ENCODE data around the gene MUC6. TPM values are rescaled to one million over a fixed set of nuclear protein-coding genes. Genes with fewer than 3 reads are reported as not detected.

The MUC6 gene
- total RNA-seq, 1 experiment from 2014 or later, result 0.07 TPM

DNA sequence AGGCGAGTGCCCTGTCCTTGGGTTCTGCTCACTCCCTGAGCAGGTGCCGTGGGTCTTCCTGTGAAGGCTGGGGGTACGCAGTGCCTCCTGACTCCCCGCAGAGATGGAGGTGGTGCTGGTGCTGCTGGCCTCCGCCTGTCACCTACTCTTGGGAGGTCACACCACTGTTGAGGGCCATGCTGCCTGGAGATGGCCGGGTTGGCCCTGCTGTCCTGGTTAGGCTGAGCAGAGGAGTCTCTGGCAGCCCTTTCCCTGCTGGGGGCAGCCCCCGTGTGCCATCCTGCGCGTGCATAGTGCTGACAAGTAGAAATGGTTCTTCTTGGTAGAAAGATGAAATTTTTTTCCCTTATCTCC, 49.6 kb downstream of the MUC6 start:
- ChIA-PET CTCF (no interaction called here), POLR2A (ENCODE audit: unreplicated experiment) (no interaction called here)
- Histone ChIP-seq H3K9me3 (ENCODE audit: insufficient read depth, low read depth) (no peaks in the 10 kb centered on the region), H3K27me3 (ENCODE audit: insufficient read depth, low read depth) (no peaks in the 10 kb centered on the region), H3K36me3 (ENCODE audit: low read depth) (no peaks in the 10 kb centered on the region), H3K79me2 (ENCODE audit: low read depth) (no peaks in the 10 kb centered on the region), H3K4me3 (no peak overlapping the region), H3K27ac (no peak overlapping the region), H3K4me2 (no peak overlapping the region), H3F3A (ENCODE audit: insufficient read depth, low read depth) (no peaks in the 10 kb centered on the region), H3K9me2 (ENCODE audit: insufficient read depth) (no peaks in the 10 kb centered on the region), H3K4me1 (replicated peaks; ENCODE audit: insufficient read depth) (no peaks in the 10 kb centered on the region), H4K20me1 (ENCODE audit: insufficient read depth) (no peaks in the 10 kb centered on the region), H2AFZ (no peak overlapping the region)
- no peak for DNase-seq
- TF ChIP-seq, protein P1, sequence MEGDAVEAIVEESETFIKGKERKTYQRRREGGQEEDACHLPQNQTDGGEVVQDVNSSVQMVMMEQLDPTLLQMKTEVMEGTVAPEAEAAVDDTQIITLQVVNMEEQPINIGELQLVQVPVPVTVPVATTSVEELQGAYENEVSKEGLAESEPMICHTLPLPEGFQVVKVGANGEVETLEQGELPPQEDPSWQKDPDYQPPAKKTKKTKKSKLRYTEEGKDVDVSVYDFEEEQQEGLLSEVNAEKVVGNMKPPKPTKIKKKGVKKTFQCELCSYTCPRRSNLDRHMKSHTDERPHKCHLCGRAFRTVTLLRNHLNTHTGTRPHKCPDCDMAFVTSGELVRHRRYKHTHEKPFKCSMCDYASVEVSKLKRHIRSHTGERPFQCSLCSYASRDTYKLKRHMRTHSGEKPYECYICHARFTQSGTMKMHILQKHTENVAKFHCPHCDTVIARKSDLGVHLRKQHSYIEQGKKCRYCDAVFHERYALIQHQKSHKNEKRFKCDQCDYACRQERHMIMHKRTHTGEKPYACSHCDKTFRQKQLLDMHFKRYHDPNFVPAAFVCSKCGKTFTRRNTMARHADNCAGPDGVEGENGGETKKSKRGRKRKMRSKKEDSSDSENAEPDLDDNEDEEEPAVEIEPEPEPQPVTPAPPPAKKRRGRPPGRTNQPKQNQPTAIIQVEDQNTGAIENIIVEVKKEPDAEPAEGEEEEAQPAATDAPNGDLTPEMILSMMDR (conservative IDR thresholded peaks at IDR 0.05), result no peak
- intact Hi-C loops (cut with micrococcal nuclease; ENCODE audit: unreplicated experiment), result no loop called here
- BruUV-seq (replicated peaks), result no TSS peak

DNA sequence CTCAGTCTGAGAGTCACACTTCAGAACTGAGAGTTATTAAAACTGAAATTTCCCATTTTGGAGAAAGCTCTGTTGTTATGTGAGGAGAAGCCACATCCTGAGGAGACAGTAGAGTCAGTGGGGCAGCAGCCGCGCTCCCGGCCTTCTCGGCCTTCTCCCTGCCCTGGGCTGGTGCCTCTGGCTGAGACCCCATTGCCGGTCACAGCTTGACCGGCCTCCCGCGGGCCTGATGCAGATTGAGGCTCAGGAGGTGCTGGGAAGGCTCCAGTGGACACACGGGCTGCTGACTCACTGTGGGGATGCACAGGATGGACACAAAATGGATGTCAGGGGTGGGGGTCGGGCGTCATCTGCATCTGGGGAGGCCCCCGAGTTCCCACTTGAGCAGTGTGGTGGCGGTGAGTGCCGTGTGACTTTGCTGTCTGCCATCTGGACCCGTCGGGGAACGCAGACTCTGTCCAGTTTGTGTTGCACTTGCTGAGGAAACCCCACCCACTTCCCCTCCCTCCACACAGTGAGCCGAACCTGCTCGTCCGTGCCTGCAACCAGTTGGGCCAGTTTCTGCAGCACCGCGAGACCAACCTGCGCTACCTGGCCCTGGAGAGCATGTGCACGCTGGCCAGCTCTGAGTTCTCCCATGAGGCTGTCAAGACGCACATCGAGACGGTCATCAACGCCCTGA, 50.1 kb downstream of the MUC6 start:
- Histone ChIP-seq H3K27me3 (ENCODE audit: insufficient read depth, low read depth) (no peaks in the 10 kb centered on the region), H3K36me3 (ENCODE audit: low read depth) (no peaks in the 10 kb centered on the region), H3K9me2 (ENCODE audit: insufficient read depth) (no peaks in the 10 kb centered on the region), H3K4me1 (replicated peaks; ENCODE audit: insufficient read depth) (no peaks in the 10 kb centered on the region), H3K79me2 (ENCODE audit: low read depth) (no peaks in the 10 kb centered on the region), H3F3A (ENCODE audit: insufficient read depth, low read depth) (no peaks in the 10 kb centered on the region), H3K4me2 (no peak overlapping the region), H3K27ac (no peak overlapping the region), H2AFZ (no peak overlapping the region), H4K20me1 (ENCODE audit: insufficient read depth) (no peaks in the 10 kb centered on the region), H3K9me3 (ENCODE audit: insufficient read depth, low read depth) (no peaks in the 10 kb centered on the region), H3K4me3 (no peak overlapping the region)
- intact Hi-C loops (cut with micrococcal nuclease; ENCODE audit: unreplicated experiment), result no loop called here
- ChIA-PET CTCF (no interaction called here), POLR2A (ENCODE audit: unreplicated experiment) (no interaction called here)
- no TSS peak for BruUV-seq (replicated peaks)
- peak in 1 of 2 experiments; percentile 35 for DNase-seq
- no peak for TF ChIP-seq EZH2 (IDR thresholded peaks at IDR 0.05; ENCODE audit: low read depth)
- TF ChIP-seq, protein P1 (conservative IDR thresholded peaks at IDR 0.05), result no peak

DNA sequence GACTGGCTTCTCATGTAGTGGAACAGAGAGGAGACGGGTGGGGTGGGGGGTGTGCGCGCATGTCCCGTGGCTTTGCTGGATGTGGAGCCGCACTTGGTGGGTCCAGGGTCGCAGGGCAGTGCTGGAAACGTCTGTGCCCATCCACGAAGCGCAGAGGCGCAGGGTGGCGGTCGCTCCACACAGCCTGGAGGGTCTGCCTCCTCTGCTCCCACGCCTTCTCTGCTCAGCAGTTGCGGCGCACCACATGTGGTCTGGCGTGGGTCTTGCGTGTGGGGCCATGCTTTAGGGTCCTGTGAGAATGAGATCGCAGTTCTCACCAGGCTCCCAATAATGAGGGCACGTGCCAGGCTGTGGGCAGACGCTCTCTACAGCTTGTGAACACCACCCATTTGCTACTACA, 50.7 kb downstream of the MUC6 start:
- no TSS peak for BruUV-seq (replicated peaks)

More for the DNA sequence above, 50.7 kb downstream of the MUC6 start:
- no peak overlapping the region for H3K4me3 ChIP-seq
- no peaks in the 10 kb centered on the region for H3K4me1 ChIP-seq (replicated peaks; ENCODE audit: insufficient read depth)
- no peak overlapping the region for H3K4me2 ChIP-seq
- POLR2A ChIA-PET (ENCODE audit: unreplicated experiment), result no interaction called here
- CTCF ChIA-PET, result no interaction called here
- DNase-seq, result no peak
- H3K36me3 ChIP-seq (ENCODE audit: low read depth), result no peaks in the 10 kb centered on the region
- intact Hi-C loops (cut with micrococcal nuclease; ENCODE audit: unreplicated experiment), result no loop called here
- H2AFZ ChIP-seq, result no peak overlapping the region
- H3F3A ChIP-seq (ENCODE audit: insufficient read depth, low read depth), result no peaks in the 10 kb centered on the region
- H3K9me2 ChIP-seq (ENCODE audit: insufficient read depth), result no peaks in the 10 kb centered on the region
- no peaks in the 10 kb centered on the region for H3K27me3 ChIP-seq (ENCODE audit: insufficient read depth, low read depth)
- H4K20me1 ChIP-seq (ENCODE audit: insufficient read depth), result no peaks in the 10 kb centered on the region
- H3K79me2 ChIP-seq (ENCODE audit: low read depth), result no peaks in the 10 kb centered on the region
- H3K27ac ChIP-seq, result no peak overlapping the region
- TF ChIP-seq EZH2 (IDR thresholded peaks at IDR 0.05; ENCODE audit: low read depth), result no peak
- TF ChIP-seq, protein P1 (conservative IDR thresholded peaks at IDR 0.05), result no peak
- no peaks in the 10 kb centered on the region for H3K9me3 ChIP-seq (ENCODE audit: insufficient read depth, low read depth)
